SU-DHL-6 (cell line): Measurements from ENCODE around the gene PRDM16.

ENCODE experiments used
- H2AFZ ChIP-seq: fragments of 200-600 bp; sonication (generic); 2 replicates; pipeline ENCODE4 v1.6.1; 2014; ENCODE audit warnings: low read depth, mild to moderate bottlenecking, moderate library complexity, mixed read lengths, antibody characterized with exemption, low read length; ENCODE audit not compliant: severe bottlenecking
- H3F3A ChIP-seq: fragments of 200-600 bp; shearing (Covaris generic); 2 replicates; pipeline ENCODE4 v1.6.0; 2016; ENCODE audit warnings: antibody characterized with exemption, mild to moderate bottlenecking; ENCODE audit not compliant: insufficient read depth
- H3K27ac ChIP-seq: fragments of 200-600 bp; sonication (generic); 2 replicates; pipeline ENCODE4 v1.5.1; 2016; ENCODE audit warnings: low read depth, mild to moderate bottlenecking, low read length, moderate library complexity, mixed read lengths
- H3K27me3 ChIP-seq: fragments of 200-600 bp; sonication (generic), shearing (Covaris generic); 2 replicates; pipeline ENCODE4 v1.6.0; 2014; ENCODE audit warnings: mild to moderate bottlenecking, low read length
- H3K36me3 ChIP-seq: fragments of 200-600 bp; sonication (generic); 2 replicates; pipeline ENCODE4 v1.6.1; 2014; ENCODE audit warnings: mild to moderate bottlenecking, low read length, mixed read lengths
- H3K4me2 ChIP-seq: fragments of 300-600, 200-600 bp; shearing (Covaris generic), sonication (generic); 2 replicates; pipeline ENCODE4 v1.6.0; 2014; ENCODE audit warnings: low read length, low read depth, mild to moderate bottlenecking; ENCODE audit not compliant: poor library complexity, severe bottlenecking
- H3K4me3 ChIP-seq: fragments of 200-600 bp; sonication (generic); 2 replicates; pipeline ENCODE4 v1.5.1; 2014; ENCODE audit warnings: antibody characterized with exemption, low read length, mild to moderate bottlenecking, mixed read lengths; ENCODE audit not compliant: insufficient read depth, poor library complexity, severe bottlenecking
- H3K79me2 ChIP-seq: fragments of 200-600 bp; sonication (generic); 2 replicates; pipeline ENCODE4 v1.6.1; 2014; ENCODE audit warnings: mild to moderate bottlenecking, low read length, moderate library complexity; ENCODE audit not compliant: insufficient read depth
- H3K9ac ChIP-seq: fragments of 200-600 bp; sonication (generic); 2 replicates; pipeline ENCODE4 v1.7.0; 2014; ENCODE audit warnings: mild to moderate bottlenecking, low read length
- H3K9me2 ChIP-seq: fragments of 200-600 bp; sonication (generic); replicated peaks from 2 replicates; pipeline ENCODE4 v1.6.1; 2014; ENCODE audit warnings: low read length; ENCODE audit not compliant: insufficient read depth
- H3K9me3 ChIP-seq: fragments of 200-600 bp; sonication (generic); 2 replicates; pipeline ENCODE4 v1.6.1; 2014; ENCODE audit warnings: low read length, mixed read lengths; ENCODE audit not compliant: insufficient read depth
- H4K20me1 ChIP-seq: fragments of 200-600 bp; sonication (generic); 2 replicates; pipeline ENCODE4 v1.6.1; 2014; ENCODE audit warnings: low read depth, mild to moderate bottlenecking, antibody characterized with exemption, low read length, moderate library complexity, mixed read lengths
- CTCF ChIP-seq: fragments of 200-600 bp; sonication (generic); IDR thresholded peaks from one replicate; pipeline ENCODE4 v1.5.1; 2017; ENCODE audit warnings: antibody characterized with exemption, mild to moderate bottlenecking, low read length, moderate library complexity; ENCODE audit not compliant: insufficient read depth, poor library complexity, severe bottlenecking
- EZH2phosphoT487 ChIP-seq: fragments of 200-600 bp; sonication (generic), shearing (Covaris generic); conservative IDR thresholded peaks from 2 replicates; pipeline ENCODE4 v1.6.1; 2018; ENCODE audit warnings: mild to moderate bottlenecking, antibody characterized with exemption, low read length, moderate library complexity, mixed read lengths

Gene PRDM16

GRCh38 chr1:3178279-3178678, 109.3 kb downstream of the PRDM16 start:
- Histone ChIP-seq H3K9ac (no peak overlapping the region), H3K27me3 (no peaks in the 10 kb centered on the region), H3K4me3 (no peak overlapping the region), H4K20me1 (no peaks in the 10 kb centered on the region), H3K79me2 (no peaks in the 10 kb centered on the region), H2AFZ (no peak overlapping the region), H3K4me2 (no peak overlapping the region), H3K36me3 (no peaks in the 10 kb centered on the region), H3K9me3 (no peaks in the 10 kb centered on the region), H3K9me2 (no peaks in the 10 kb centered on the region), H3K27ac (no peak overlapping the region), H3F3A (no peaks in the 10 kb centered on the region)
- TF ChIP-seq EZH2phosphoT487: no peak
- no peak for TF ChIP-seq CTCF

GRCh38 chr1:3179471-3179870, 110.5 kb downstream of the PRDM16 start:
- Histone ChIP-seq H3K4me3 (no peak overlapping the region), H3K79me2 (no peaks in the 10 kb centered on the region), H3K9me2 (no peaks in the 10 kb centered on the region), H3K27ac (no peak overlapping the region), H3K9me3 (no peaks in the 10 kb centered on the region), H2AFZ (no peak overlapping the region), H3K9ac (no peak overlapping the region), H3F3A (no peaks in the 10 kb centered on the region), H3K36me3 (no peaks in the 10 kb centered on the region), H4K20me1 (no peaks in the 10 kb centered on the region), H3K4me2 (no peak overlapping the region), H3K27me3 (no peaks in the 10 kb centered on the region)
- TF ChIP-seq EZH2phosphoT487 (no peak), CTCF (no peak)

GRCh38 chr1:3180915-3181314, 111.9 kb downstream of the PRDM16 start:
- no peaks in the 10 kb centered on the region for H3K9me3 ChIP-seq
- no peak overlapping the region for H2AFZ ChIP-seq
- no peak overlapping the region for H3K9ac ChIP-seq
- no peak overlapping the region for H3K4me3 ChIP-seq
- no peaks in the 10 kb centered on the region for H3K79me2 ChIP-seq
- H3K4me2 ChIP-seq: no peak overlapping the region
- no peaks in the 10 kb centered on the region for H3F3A ChIP-seq
- no peaks in the 10 kb centered on the region for H4K20me1 ChIP-seq
- H3K36me3 ChIP-seq: no peaks in the 10 kb centered on the region
- no peaks in the 10 kb centered on the region for H3K9me2 ChIP-seq
- TF ChIP-seq EZH2phosphoT487: no peak
- TF ChIP-seq CTCF: no peak
- no peaks in the 10 kb centered on the region for H3K27me3 ChIP-seq
- H3K27ac ChIP-seq: no peak overlapping the region
